Adrenal gland (tissue), 5 donors: ENCODE data around the gene TIPARP.

Experiments
- POLR2A ChIP-seq, 2 donors: fragments of 450-650 bp; IDR thresholded peaks; one replicate each; pipeline ENCODE4 v1.6.1; 2017; ENCODE audit warnings: antibody characterized with exemption in 2 of 2, mild to moderate bottlenecking in 2 of 2, moderate library complexity in 1 of 2
- TF ChIP-seq, protein P1 (sequence below), 6 experiments: fragments of 450-650 bp in 4 of 6; fragments of 200-600 bp in 2 of 6; sonication (generic) in 1 of 6; IDR thresholded peaks; 1 replicate in 5 of 6; 2 replicates in 1 of 6; pipeline versions ENCODE4 v1.5.1 to v1.8.0; 2016 to 2021; ENCODE audit warnings: antibody characterized with exemption in 6 of 6, mild to moderate bottlenecking in 2 of 6, moderate library complexity in 1 of 6
- donor health status: DM: no; HTN: no; CAD: no.

DNA sequence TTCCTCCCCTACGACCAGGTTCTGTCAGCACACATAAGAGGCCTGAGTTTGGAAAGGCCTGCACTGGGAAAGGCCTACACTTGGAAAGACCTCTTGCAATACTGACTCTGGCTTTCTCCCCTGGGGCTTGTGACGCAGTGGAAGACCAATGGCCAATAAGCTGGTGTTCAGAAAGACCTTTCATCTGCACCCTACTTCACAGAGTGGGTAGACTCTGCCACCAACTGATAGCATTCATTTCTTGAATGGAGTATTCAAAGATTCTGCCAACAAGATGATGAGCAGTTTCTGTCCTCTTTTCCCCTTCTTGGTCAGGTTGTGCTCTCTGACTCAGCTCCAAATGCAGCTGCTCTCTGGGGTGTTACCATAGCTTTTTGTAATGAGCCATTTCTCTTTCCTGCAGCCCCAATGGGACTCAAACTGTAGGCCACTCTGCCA, 48.8 kb downstream of the TIPARP start:
- TF ChIP-seq, protein P1, sequence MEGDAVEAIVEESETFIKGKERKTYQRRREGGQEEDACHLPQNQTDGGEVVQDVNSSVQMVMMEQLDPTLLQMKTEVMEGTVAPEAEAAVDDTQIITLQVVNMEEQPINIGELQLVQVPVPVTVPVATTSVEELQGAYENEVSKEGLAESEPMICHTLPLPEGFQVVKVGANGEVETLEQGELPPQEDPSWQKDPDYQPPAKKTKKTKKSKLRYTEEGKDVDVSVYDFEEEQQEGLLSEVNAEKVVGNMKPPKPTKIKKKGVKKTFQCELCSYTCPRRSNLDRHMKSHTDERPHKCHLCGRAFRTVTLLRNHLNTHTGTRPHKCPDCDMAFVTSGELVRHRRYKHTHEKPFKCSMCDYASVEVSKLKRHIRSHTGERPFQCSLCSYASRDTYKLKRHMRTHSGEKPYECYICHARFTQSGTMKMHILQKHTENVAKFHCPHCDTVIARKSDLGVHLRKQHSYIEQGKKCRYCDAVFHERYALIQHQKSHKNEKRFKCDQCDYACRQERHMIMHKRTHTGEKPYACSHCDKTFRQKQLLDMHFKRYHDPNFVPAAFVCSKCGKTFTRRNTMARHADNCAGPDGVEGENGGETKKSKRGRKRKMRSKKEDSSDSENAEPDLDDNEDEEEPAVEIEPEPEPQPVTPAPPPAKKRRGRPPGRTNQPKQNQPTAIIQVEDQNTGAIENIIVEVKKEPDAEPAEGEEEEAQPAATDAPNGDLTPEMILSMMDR (IDR thresholded peaks at IDR 0.05): no peak
- TF ChIP-seq POLR2A (IDR thresholded peaks at IDR 0.05): no peak
